Measurements from ENCODE around the gene PIP5KL1.

Gene PIP5KL1

DNA sequence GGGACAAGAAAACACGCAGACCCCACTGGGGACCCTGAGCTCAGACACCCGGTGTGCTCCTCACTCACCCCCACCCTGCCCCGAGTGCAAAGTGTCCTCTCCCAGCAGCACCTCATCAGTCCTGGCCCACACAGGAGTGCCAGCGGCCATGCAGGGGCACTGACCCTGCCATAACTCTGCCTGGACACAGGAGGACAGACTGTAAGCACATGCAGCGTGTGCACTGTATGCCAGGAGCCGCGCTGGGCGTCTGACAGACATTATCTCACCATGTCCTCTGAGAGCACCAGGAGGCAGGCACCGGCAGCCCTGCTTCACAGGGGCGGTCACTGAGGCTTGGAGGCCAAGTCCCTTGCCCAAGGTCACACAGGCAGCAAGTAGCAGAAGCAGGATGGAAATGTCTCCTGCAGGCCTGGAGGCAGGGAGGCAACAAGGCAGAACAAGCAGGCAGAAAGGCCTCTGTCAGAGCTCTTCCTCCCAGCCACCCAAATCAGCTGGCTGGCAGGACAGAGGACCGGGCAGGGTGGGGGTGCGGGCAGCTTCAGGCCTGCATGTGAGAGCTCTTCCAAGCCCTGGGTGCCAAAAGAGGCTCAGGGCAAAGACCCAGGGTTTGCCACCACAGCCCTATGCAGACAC lies 41.8 kb upstream of the PIP5KL1 start:
- TF ChIP-seq TEAD4 (IDR thresholded peaks at IDR 0.05): no peak
- TF ChIP-seq EGR1 (IDR thresholded peaks at IDR 0.05): no peak
- no peak for TF ChIP-seq TCF12 (IDR thresholded peaks at IDR 0.05; ENCODE audit: low read depth)
- no peak for TF ChIP-seq RAD21 (IDR thresholded peaks at IDR 0.05; ENCODE audit: low read depth)
- TF ChIP-seq, protein P1, sequence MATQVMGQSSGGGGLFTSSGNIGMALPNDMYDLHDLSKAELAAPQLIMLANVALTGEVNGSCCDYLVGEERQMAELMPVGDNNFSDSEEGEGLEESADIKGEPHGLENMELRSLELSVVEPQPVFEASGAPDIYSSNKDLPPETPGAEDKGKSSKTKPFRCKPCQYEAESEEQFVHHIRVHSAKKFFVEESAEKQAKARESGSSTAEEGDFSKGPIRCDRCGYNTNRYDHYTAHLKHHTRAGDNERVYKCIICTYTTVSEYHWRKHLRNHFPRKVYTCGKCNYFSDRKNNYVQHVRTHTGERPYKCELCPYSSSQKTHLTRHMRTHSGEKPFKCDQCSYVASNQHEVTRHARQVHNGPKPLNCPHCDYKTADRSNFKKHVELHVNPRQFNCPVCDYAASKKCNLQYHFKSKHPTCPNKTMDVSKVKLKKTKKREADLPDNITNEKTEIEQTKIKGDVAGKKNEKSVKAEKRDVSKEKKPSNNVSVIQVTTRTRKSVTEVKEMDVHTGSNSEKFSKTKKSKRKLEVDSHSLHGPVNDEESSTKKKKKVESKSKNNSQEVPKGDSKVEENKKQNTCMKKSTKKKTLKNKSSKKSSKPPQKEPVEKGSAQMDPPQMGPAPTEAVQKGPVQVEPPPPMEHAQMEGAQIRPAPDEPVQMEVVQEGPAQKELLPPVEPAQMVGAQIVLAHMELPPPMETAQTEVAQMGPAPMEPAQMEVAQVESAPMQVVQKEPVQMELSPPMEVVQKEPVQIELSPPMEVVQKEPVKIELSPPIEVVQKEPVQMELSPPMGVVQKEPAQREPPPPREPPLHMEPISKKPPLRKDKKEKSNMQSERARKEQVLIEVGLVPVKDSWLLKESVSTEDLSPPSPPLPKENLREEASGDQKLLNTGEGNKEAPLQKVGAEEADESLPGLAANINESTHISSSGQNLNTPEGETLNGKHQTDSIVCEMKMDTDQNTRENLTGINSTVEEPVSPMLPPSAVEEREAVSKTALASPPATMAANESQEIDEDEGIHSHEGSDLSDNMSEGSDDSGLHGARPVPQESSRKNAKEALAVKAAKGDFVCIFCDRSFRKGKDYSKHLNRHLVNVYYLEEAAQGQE (IDR thresholded peaks at IDR 0.05; ENCODE audit: low read depth): no peak
- no peak for TF ChIP-seq CEBPB (IDR thresholded peaks at IDR 0.05)
- TF ChIP-seq NFIC (IDR thresholded peaks at IDR 0.05): no peak
- no peak for TF ChIP-seq FOXM1 (IDR thresholded peaks at IDR 0.05; ENCODE audit: borderline replicate concordance, low read depth)

DNA sequence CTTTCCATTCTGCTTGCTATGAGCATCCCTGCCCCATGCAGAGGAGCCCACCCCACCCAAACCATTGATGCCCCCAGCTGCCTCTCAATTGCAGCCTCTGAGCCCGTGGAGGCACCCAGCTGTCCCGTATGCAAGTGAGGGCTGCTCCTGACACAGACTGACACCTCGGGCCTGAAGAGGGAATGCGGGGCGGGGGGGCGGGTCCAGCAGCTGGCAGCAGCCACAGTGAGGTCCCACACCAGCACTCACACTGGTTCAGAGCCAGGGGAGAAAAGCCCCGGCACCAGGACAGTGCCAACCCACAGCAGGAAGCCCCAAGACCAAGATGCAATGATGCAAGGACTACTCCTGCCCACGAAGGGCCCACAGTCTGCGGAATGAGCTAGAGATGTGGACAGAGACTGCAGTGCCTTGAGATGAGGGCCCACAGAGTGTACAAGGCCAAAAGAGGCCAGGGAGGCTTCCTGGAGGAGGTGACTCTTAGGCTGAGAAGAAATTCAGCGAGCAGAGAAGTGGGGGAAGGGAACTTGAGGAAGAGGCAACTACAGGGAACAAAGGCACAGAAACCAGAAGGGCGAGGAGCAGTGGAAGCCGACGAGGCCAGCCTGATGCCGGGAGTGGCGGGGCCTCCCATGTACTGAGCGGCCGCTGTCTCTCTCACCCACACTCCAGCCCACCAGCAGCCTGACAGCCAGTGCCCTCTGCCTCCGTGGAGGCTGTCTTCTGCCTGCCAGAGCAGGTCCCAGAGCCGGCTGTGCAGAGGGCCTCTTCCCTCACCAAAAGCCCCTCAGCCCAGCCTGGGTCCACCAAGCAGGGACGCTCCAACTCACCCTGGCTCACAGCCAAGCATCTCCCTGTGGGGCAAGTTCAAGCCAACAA lies 41.0 kb upstream of the PIP5KL1 start:
- TF ChIP-seq CEBPB (IDR thresholded peaks at IDR 0.05) (no peak), TAF1 (IDR thresholded peaks at IDR 0.05; ENCODE audit: low read depth) (no peak), EGR1 (IDR thresholded peaks at IDR 0.05) (no peak), ZBTB7A (IDR thresholded peaks at IDR 0.05; ENCODE audit: low read depth) (no peak), YY1 (IDR thresholded peaks at IDR 0.05; ENCODE audit: low read depth) (no peak), FOXM1 (IDR thresholded peaks at IDR 0.05; ENCODE audit: borderline replicate concordance, low read depth) (no peak), CREB1 (IDR thresholded peaks at IDR 0.05; ENCODE audit: low read depth) (no peak), TCF12 (IDR thresholded peaks at IDR 0.05; ENCODE audit: low read depth) (no peak)
- TF ChIP-seq, protein P1 (IDR thresholded peaks at IDR 0.05; ENCODE audit: low read depth): no peak
- TF ChIP-seq, protein P2, sequence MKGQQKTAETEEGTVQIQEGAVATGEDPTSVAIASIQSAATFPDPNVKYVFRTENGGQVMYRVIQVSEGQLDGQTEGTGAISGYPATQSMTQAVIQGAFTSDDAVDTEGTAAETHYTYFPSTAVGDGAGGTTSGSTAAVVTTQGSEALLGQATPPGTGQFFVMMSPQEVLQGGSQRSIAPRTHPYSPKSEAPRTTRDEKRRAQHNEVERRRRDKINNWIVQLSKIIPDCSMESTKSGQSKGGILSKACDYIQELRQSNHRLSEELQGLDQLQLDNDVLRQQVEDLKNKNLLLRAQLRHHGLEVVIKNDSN (IDR thresholded peaks at IDR 0.05): no peak

DNA sequence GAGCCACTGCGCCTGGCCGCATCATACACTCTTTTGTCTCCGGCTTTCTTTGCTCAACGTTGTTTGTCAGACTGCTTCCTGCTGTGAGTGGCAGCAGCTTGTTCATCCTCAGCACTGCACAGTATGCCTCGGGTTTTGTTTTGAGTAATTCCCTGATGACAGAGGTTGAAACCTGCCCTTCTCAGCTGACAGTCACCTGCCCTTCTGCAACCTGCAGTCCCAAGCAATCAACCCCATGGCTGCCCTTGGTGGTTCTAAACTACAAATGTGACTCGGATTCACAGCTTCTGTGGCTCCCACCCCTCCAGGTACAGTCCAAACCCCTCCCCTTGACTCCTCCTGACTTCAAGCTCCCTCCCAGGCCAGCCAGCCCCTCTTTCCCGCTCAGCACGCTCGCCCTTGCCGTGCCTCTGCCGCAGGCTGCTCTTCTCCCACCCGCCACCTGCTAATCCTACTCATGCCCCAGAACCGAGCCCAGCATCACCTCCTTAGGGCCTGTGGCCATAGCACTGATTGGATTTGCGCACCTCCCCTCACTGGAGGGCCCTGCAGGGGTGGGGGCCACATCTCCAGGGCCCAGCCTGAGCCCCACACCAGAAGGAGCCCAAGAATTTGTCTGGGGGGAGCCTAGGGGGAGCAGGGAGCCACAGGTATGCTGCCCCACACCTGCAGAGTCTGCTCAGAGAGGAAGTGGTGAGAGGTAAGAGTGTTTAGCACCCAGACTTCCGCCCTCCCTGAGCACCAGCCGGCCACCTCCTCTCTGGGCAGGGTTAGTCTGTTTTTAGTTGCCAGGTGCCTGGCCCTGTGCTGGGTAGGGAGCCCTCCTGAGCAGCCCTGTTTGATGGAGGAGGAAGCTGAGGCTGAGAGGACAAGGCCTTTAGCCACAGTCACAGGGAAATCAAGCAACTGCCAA lies 40.1 kb upstream of the PIP5KL1 start:
- TF ChIP-seq, protein P2 (IDR thresholded peaks at IDR 0.05): no peak
- TF ChIP-seq CEBPB (IDR thresholded peaks at IDR 0.05) (no peak), NFIC (IDR thresholded peaks at IDR 0.05) (no peak), EGR1 (IDR thresholded peaks at IDR 0.05) (no peak), FOXM1 (IDR thresholded peaks at IDR 0.05; ENCODE audit: borderline replicate concordance, low read depth) (no peak), EP300 (IDR thresholded peaks at IDR 0.05; ENCODE audit: borderline replicate concordance) (no peak), TAF1 (IDR thresholded peaks at IDR 0.05; ENCODE audit: low read depth) (no peak), ZBTB7A (IDR thresholded peaks at IDR 0.05; ENCODE audit: low read depth) (no peak), CREB1 (IDR thresholded peaks at IDR 0.05; ENCODE audit: low read depth) (no peak), TEAD4 (IDR thresholded peaks at IDR 0.05) (no peak)
- TF ChIP-seq, protein P1 (IDR thresholded peaks at IDR 0.05; ENCODE audit: low read depth): no peak
